PC-9 (cell line): ENCODE measurements around the gene UMAD1. TPM values are rescaled to one million over a fixed set of nuclear protein-coding genes. Genes with fewer than 3 reads are reported as not detected.

Experiments
- BruUV-seq: library from RNA; stranded (reverse); fragments of 400-500 nt; replicated peaks from 2 replicates; lab custom pipeline; 2021; lab: Mats Ljungman, UMichigan
- CTCF ChIA-PET: fragments of 300-600 bp; sonication (Branson Sonifier 250); formaldehyde crosslinking; loops from one replicate; lab custom pipeline; 2022; ENCODE audit warnings: antibody characterized with exemption; lab: Charles Lee
- POLR2A ChIA-PET: fragments of 300-600 bp; sonication (Branson Sonifier 250); formaldehyde crosslinking; loops from one replicate; lab custom pipeline; 2022; ENCODE audit warnings: antibody characterized with exemption; ENCODE audit not compliant: unreplicated experiment; lab: Charles Lee
- DNase-seq, 2 experiments: peaks; one replicate each; pipeline versions ENCODE4 v3.0.0 to v3.0.0-alpha.2; 2015 to 2022; ENCODE audit warnings: mixed read lengths in 1 of 2
- H2AFZ ChIP-seq: fragments of 200-600 bp; sonication (generic); 2 replicates; pipeline ENCODE4 v1.8.1; 2017; ENCODE audit warnings: antibody characterized with exemption
- H3F3A ChIP-seq: fragments of 200-600 bp; sonication (generic); 2 replicates; pipeline ENCODE4 v1.8.1; 2017; ENCODE audit warnings: antibody characterized with exemption, mild to moderate bottlenecking, low read depth; ENCODE audit not compliant: insufficient read depth
- H3K27ac ChIP-seq: fragments of 200-600 bp; sonication (generic); 2 replicates; pipeline ENCODE4 v1.6.1; 2016; ENCODE audit warnings: mixed run types
- H3K27me3 ChIP-seq: fragments of 200-600 bp; sonication (generic); 2 replicates; pipeline ENCODE4 v1.6.1; 2016; ENCODE audit warnings: low read depth, mixed run types; ENCODE audit not compliant: insufficient read depth
- H3K36me3 ChIP-seq: fragments of 200-600 bp; sonication (generic); 2 replicates; pipeline ENCODE4 v1.6.1; 2016; ENCODE audit warnings: low read depth, mixed run types
- H3K4me1 ChIP-seq: fragments of 200-600 bp; sonication (generic); replicated peaks from 2 replicates; pipeline ENCODE4 v1.6.1; 2016; ENCODE audit warnings: mixed run types; ENCODE audit not compliant: insufficient read depth
- H3K4me2 ChIP-seq: fragments of 200-600 bp; sonication (generic); 2 replicates; pipeline ENCODE4 v1.6.1; 2017; ENCODE audit warnings: mixed run types
- H3K4me3 ChIP-seq: fragments of 200-600 bp; sonication (generic); 2 replicates; pipeline ENCODE4 v1.6.1; 2016; ENCODE audit warnings: mixed run types
- H3K79me2 ChIP-seq: fragments of 200-600 bp; sonication (generic); 2 replicates; pipeline ENCODE4 v1.6.1; 2017; ENCODE audit warnings: low read depth, mixed run types
- H3K9me2 ChIP-seq: fragments of 200-600 bp; sonication (generic); 2 replicates; pipeline ENCODE4 v1.8.1; 2017; ENCODE audit warnings: mild to moderate bottlenecking; ENCODE audit not compliant: insufficient read depth
- H3K9me3 ChIP-seq: fragments of 200-600 bp; sonication (generic); 2 replicates; pipeline ENCODE4 v1.8.1; 2016; ENCODE audit warnings: low read depth; ENCODE audit not compliant: insufficient read depth
- H4K20me1 ChIP-seq: fragments of 200-600 bp; sonication (generic); 2 replicates; pipeline ENCODE4 v1.8.1; 2017; ENCODE audit not compliant: insufficient read depth
- EZH2 ChIP-seq: fragments of 200-600 bp; sonication (generic); IDR thresholded peaks from 2 replicates; pipeline ENCODE4 v1.8.0; 2017; ENCODE audit warnings: antibody characterized with exemption, low read depth
- intact Hi-C: fragments of 100-400 bp; cut with micrococcal nuclease; formaldehyde crosslinking; loops from one replicate; pipeline ENCODE4 v1.10.0; 2022; ENCODE audit not compliant: unreplicated experiment
- total RNA-seq: library from RNA; stranded (reverse); gene quantifications from 2 replicates; pipeline ENCODE4 v1.2.3, GENCODE V29; 2021
- TF ChIP-seq, protein P1 (sequence below): fragments of 200-600 bp; sonication (generic); conservative IDR thresholded peaks from 2 replicates; pipeline ENCODE4 v1.6.1; 2017; ENCODE audit warnings: mixed run types, antibody characterized with exemption, mild to moderate bottlenecking, moderate library complexity

UMAD1 gene
- total RNA-seq, 1 experiment from 2014 or later = 20.5 TPM

DNA sequence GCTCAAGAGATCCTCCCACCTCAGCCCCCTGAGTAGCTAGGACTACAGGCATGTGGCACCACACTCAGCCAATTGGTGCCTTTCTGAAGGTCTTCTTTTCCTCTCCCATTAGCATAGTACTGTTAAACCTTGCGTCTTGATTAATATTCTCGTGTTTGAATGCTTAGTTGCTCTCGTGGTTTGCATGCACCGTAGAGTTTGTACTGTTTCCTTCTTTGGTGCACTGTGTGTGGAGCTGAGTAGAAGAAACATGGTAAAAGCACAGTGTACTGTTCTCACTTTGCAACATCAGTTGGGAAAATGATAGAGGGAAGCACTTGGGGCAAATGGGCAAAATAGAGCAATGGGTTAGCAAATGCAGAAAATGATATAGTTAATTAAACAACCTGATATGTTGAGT lies 105.4 kb downstream of the UMAD1 start:
- Histone ChIP-seq H3F3A (no peaks in the 10 kb centered on the region), H3K27ac (no peak overlapping the region), H3K4me1 (no peaks in the 10 kb centered on the region), H2AFZ (no peak overlapping the region), H3K9me2 (no peaks in the 10 kb centered on the region), H3K4me2 (no peak overlapping the region), H3K9me3 (no peaks in the 10 kb centered on the region), H3K79me2 (no peaks in the 10 kb centered on the region), H3K36me3 (no peaks in the 10 kb centered on the region), H3K4me3 (no peak overlapping the region), H4K20me1 (no peaks in the 10 kb centered on the region; the same call in 1 of the 2 replicates), H3K27me3 (no peaks in the 10 kb centered on the region)
- no TSS peak for BruUV-seq
- DNase-seq = no peak
- intact Hi-C loops = no loop called here
- TF ChIP-seq, protein P1, sequence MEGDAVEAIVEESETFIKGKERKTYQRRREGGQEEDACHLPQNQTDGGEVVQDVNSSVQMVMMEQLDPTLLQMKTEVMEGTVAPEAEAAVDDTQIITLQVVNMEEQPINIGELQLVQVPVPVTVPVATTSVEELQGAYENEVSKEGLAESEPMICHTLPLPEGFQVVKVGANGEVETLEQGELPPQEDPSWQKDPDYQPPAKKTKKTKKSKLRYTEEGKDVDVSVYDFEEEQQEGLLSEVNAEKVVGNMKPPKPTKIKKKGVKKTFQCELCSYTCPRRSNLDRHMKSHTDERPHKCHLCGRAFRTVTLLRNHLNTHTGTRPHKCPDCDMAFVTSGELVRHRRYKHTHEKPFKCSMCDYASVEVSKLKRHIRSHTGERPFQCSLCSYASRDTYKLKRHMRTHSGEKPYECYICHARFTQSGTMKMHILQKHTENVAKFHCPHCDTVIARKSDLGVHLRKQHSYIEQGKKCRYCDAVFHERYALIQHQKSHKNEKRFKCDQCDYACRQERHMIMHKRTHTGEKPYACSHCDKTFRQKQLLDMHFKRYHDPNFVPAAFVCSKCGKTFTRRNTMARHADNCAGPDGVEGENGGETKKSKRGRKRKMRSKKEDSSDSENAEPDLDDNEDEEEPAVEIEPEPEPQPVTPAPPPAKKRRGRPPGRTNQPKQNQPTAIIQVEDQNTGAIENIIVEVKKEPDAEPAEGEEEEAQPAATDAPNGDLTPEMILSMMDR = no peak
- no peak for TF ChIP-seq EZH2
- CTCF ChIA-PET = no interaction called here
- POLR2A ChIA-PET = no interaction called here

DNA sequence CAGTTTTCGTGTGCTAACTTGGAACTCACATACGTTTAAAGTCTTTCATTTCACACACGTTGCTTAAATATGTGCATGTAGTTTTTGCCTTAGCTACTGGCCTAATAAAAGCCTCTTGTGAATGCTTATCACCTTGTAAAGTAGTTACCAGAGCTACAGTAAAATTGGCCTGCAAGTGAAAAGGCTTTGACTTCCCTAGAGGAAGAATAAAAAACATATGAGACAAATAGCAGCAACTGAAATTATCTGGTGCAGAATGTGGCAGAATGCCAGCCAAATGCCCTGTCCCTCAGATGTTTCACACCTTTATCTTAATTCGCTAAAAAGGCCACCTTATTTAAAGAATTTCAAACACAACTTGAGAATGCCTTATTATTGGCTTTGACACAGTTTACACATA lies 105.9 kb downstream of the UMAD1 start:
- Histone ChIP-seq H3K9me3 (no peaks in the 10 kb centered on the region), H3K27me3 (no peaks in the 10 kb centered on the region), H3K4me1 (0 out of 2 replicates have a peak, but pooled peaks cover 4% of the 10 kb centered on the region), H3K36me3 (no peaks in the 10 kb centered on the region), H3K27ac (no peak overlapping the region), H3K9me2 (no peaks in the 10 kb centered on the region), H2AFZ (no peak overlapping the region), H3K4me2 (no peak overlapping the region), H3K79me2 (no peaks in the 10 kb centered on the region), H3F3A (no peaks in the 10 kb centered on the region), H4K20me1 (no peaks in the 10 kb centered on the region; the same call in 1 of the 2 replicates), H3K4me3 (no peak overlapping the region)
- BruUV-seq = no TSS peak
- no peak for DNase-seq
- intact Hi-C loops = no loop called here
- TF ChIP-seq, protein P1 = no peak
- TF ChIP-seq EZH2 = no peak
- ChIA-PET CTCF (no interaction called here), POLR2A (interaction anchor here (0.6 kb wide), 1 partner anchor 222 kb away, joined by 3 read pairs; the partner anchor contains the start of gene GLCCI1)

DNA sequence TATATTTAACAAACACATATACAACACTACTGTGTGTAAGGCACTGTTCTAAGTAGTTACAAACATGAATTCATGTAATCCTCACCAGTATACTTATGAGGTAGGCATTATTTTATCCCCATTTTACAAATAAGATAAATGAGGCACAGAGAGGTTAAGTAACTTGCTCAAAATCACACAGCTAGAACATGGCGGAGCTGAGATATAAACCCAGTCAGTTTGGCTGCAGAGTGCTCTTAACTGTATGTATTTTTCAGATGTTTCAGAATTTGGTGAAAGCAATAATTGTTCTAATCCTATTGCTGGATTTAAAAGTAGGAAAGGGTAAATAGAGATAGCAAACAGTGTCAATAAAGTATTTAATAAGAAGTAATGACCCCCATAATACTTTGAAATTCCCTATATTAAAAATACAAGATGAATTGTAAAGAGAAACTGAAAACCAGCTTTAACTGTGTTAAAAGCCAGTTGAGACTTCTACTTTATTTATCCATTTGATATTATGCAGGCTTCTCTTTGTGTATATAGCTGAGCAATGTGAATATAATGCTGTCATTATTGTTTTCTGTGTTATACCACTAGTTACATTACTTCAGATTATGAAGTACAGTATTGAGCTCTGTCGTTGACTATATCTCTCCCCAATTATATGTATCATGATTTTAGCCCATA lies 110.2 kb downstream of the UMAD1 start:
- TF ChIP-seq EZH2 = no peak
- TF ChIP-seq, protein P1 = no peak
- no peaks in the 10 kb centered on the region for H4K20me1 ChIP-seq
- no peaks in the 10 kb centered on the region for H3F3A ChIP-seq
- no peaks in the 10 kb centered on the region for H3K9me2 ChIP-seq
- H3K27ac ChIP-seq = no peak overlapping the region
- intact Hi-C loops = no loop called here
- CTCF ChIA-PET = no interaction called here
- POLR2A ChIA-PET = interaction anchor here (0.6 to 0.7 kb wide), 2 partner anchors 12 to 18 kb away, joined by 4 to 6 read pairs; no protein-coding TSS in a partner anchor
- 0 out of 2 replicates have a peak, but pooled peaks cover 9% of the 10 kb centered on the region for H3K4me1 ChIP-seq
- H3K4me3 ChIP-seq = no peak overlapping the region
- H3K36me3 ChIP-seq = no peaks in the 10 kb centered on the region
- BruUV-seq = no TSS peak
- H3K9me3 ChIP-seq = no peaks in the 10 kb centered on the region
- no peaks in the 10 kb centered on the region for H3K79me2 ChIP-seq
- no peaks in the 10 kb centered on the region for H3K27me3 ChIP-seq
- no peak for DNase-seq
- H3K4me2 ChIP-seq = no peak overlapping the region
- no peak overlapping the region for H2AFZ ChIP-seq
